Body of pancreas (tissue), 4 donors: ENCODE data around the gene ULBP1.

ENCODE experiments used
- POLR2A ChIP-seq, 3 donors: fragments of 450-650 bp; IDR thresholded peaks; one replicate each; pipeline ENCODE4 v1.6.1; 2016; ENCODE audit warnings: antibody characterized with exemption in 3 of 3, mild to moderate bottlenecking in 2 of 3
- TF ChIP-seq, protein P1 (sequence below), 7 experiments: fragments of 450-650 bp in 4 of 7; fragments of 200-600 bp in 3 of 7; sonication (generic) in 3 of 7; IDR thresholded peaks; one replicate each; pipeline ENCODE4 v1.5.1; 2016 to 2019; ENCODE audit warnings: antibody characterized with exemption in 7 of 7

DNA sequence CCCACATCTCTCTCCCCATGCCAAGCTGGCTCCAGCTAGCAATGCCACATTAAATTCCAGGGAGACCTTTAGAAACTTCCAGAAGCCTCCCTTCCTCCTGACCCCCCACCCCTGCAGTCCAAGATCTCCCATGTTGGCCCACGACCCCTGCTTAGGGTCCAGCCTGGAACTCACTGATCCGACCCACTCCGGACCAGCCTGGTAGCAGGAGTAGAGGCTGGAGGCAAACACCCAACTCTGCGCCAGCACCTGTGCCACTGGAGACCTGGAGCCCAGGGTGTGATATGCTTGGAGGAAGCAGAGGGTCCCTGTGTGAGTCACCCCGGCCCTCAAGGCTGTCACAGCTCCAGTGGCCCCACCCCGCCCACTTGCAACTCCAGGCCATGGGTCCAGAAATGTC is 3.3 kb upstream of the ULBP1 start:
- TF ChIP-seq, protein P1, sequence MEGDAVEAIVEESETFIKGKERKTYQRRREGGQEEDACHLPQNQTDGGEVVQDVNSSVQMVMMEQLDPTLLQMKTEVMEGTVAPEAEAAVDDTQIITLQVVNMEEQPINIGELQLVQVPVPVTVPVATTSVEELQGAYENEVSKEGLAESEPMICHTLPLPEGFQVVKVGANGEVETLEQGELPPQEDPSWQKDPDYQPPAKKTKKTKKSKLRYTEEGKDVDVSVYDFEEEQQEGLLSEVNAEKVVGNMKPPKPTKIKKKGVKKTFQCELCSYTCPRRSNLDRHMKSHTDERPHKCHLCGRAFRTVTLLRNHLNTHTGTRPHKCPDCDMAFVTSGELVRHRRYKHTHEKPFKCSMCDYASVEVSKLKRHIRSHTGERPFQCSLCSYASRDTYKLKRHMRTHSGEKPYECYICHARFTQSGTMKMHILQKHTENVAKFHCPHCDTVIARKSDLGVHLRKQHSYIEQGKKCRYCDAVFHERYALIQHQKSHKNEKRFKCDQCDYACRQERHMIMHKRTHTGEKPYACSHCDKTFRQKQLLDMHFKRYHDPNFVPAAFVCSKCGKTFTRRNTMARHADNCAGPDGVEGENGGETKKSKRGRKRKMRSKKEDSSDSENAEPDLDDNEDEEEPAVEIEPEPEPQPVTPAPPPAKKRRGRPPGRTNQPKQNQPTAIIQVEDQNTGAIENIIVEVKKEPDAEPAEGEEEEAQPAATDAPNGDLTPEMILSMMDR (IDR thresholded peaks at IDR 0.05), result no peak
- TF ChIP-seq POLR2A (IDR thresholded peaks at IDR 0.05), result no peak
